GM23248 (cell line): ENCODE results near the gene BAZ1B.

Source experiments
- EZH2 ChIP-seq: fragments of 200-600 bp; sonication (generic); IDR thresholded peaks from 2 replicates; pipeline ENCODE4 v1.6.1; 2018; ENCODE audit warnings: antibody characterized with exemption, mild to moderate bottlenecking; ENCODE audit not compliant: insufficient read depth, poor library complexity, severe bottlenecking
- EZH2phosphoT487 ChIP-seq: fragments of 200-600 bp; sonication (generic); IDR thresholded peaks from 2 replicates; pipeline ENCODE4 v1.6.1; 2018; ENCODE audit warnings: antibody characterized with exemption, moderate library complexity, mild to moderate bottlenecking, low read depth; ENCODE audit not compliant: insufficient read depth

DNA sequence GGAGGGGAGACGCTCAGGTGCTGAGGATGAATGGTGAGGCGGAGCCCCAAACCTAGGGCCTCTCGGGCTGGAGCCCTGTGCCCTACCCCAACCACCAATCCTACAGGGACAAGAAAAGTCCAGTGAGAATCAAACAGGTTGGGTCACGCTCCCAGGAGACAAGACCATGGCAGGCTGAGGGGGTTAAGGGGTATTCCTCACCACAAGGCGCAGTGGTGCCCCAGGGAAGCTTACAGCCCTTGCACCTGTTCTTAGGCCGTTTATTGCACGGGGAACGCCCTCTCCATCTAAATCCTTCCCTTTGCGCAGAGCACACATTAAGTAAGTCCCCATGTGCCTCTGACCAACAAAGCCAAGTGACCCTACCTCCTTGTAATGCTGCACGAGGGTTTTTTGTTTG lies 85.0 kb downstream of the BAZ1B start:
- TF ChIP-seq EZH2 (no peak), EZH2phosphoT487 (no peak)
